ENCODE measurements around the gene ADORA2B. TPM values are rescaled to one million over a fixed set of nuclear protein-coding genes. Genes with fewer than 3 reads are reported as not detected.
"Not testable (repeated sequence)": the region's sequence is repeated elsewhere in the genome, so short reads cannot be mapped to it uniquely, and the experiment has no call there.

The ADORA2B gene
- polyA plus RNA-seq, 3 donors = 1.0 to 7.0 (median 4.5) TPM

- DNase-seq (ENCODE audit: low read depth in 3 of 3, low spot score in 2 of 3) = no peak
These were observed 24.1 kb upstream of the ADORA2B start for GRCh38 chr17:15920758-15921239.

- DNase-seq (ENCODE audit: low read depth in 3 of 3, low spot score in 2 of 3) = no peak
These were observed 23.3 kb upstream of the ADORA2B start for GRCh38 chr17:15921640-15922039.

GRCh38 chr17:15922586-15922985 lies 22.3 kb upstream of the ADORA2B start:
- DNase-seq (ENCODE audit: low read depth in 3 of 3, low spot score in 2 of 3) = no peak

GRCh38 chr17:15926039-15926740 lies 18.7 kb upstream of the ADORA2B start:
- no peak for DNase-seq (ENCODE audit: low read depth in 3 of 3, low spot score in 2 of 3)

- no peak for DNase-seq (ENCODE audit: low read depth in 3 of 3, low spot score in 2 of 3)
These were observed 16.6 kb upstream of the ADORA2B start for GRCh38 chr17:15928286-15928785.

- no peak for DNase-seq (ENCODE audit: low read depth in 3 of 3, low spot score in 2 of 3)
These were observed 15.0 kb upstream of the ADORA2B start for GRCh38 chr17:15929941-15930340.

GRCh38 chr17:15930426-15930825 lies 14.5 kb upstream of the ADORA2B start:
- DNase-seq (ENCODE audit: low read depth in 3 of 3, low spot score in 2 of 3) = no peak

GRCh38 chr17:15931394-15931793 lies 13.5 kb upstream of the ADORA2B start:
- no peak for DNase-seq (ENCODE audit: low read depth in 3 of 3, low spot score in 2 of 3)

GRCh38 chr17:15934866-15935265 lies 10.1 kb upstream of the ADORA2B start:
- no peak for DNase-seq (ENCODE audit: low read depth in 3 of 3, low spot score in 2 of 3)

- no peak for DNase-seq (ENCODE audit: low read depth in 3 of 3, low spot score in 2 of 3)
These were observed 9.0 kb upstream of the ADORA2B start for GRCh38 chr17:15935891-15936290.

GRCh38 chr17:15936481-15936880 lies 8.4 kb upstream of the ADORA2B start:
- DNase-seq (ENCODE audit: low read depth in 3 of 3, low spot score in 2 of 3) = not testable (repeated sequence)

- no peak for DNase-seq (ENCODE audit: low read depth in 3 of 3, low spot score in 2 of 3)
These were observed 3.1 kb upstream of the ADORA2B start for GRCh38 chr17:15941781-15942180.

- DNase-seq (ENCODE audit: low read depth in 3 of 3, low spot score in 2 of 3) = no peak
These were observed 2.6 kb upstream of the ADORA2B start for GRCh38 chr17:15942207-15942833.

- DNase-seq (ENCODE audit: low read depth in 3 of 3, low spot score in 2 of 3) = no peak
These were observed 765 bp upstream of the ADORA2B start for GRCh38 chr17:15943971-15944758.

GRCh38 chr17:15945527-15946191 lies 729 bp downstream of the ADORA2B start:
- DNase-seq (ENCODE audit: low read depth in 3 of 3, low spot score in 2 of 3) = no peak

GRCh38 chr17:15946611-15947120 lies 1.7 kb downstream of the ADORA2B start:
- DNase-seq (ENCODE audit: low read depth in 3 of 3, low spot score in 2 of 3) = no peak

- DNase-seq (ENCODE audit: low read depth in 3 of 3, low spot score in 2 of 3) = no peak
These were observed 2.3 kb downstream of the ADORA2B start for GRCh38 chr17:15947271-15947670.

GRCh38 chr17:15947976-15948752 lies 3.2 kb downstream of the ADORA2B start:
- no peak for DNase-seq (ENCODE audit: low read depth in 3 of 3, low spot score in 2 of 3)

- DNase-seq (ENCODE audit: low read depth in 3 of 3, low spot score in 2 of 3) = no peak
These were observed 6.6 kb downstream of the ADORA2B start for GRCh38 chr17:15951368-15952047.
